HFFc6 (cell line): ENCODE measurements around the gene MOCOS. TPM values are rescaled to one million over a fixed set of nuclear protein-coding genes. Genes with fewer than 3 reads are reported as not detected.

Experiments used
- DNase-seq: peaks from one replicate; pipeline ENCODE4 v3.0.0-alpha.2; 2018
- H3K27ac Mint-ChIP-seq: 2 replicates; pipeline ENCODE4 v1.8.0; 2020; ENCODE audit warnings: mild to moderate bottlenecking, mixed read lengths
- H3K27me3 Mint-ChIP-seq: 2 replicates; pipeline ENCODE4 v1.8.0; 2021; ENCODE audit warnings: mild to moderate bottlenecking, moderate library complexity, mixed read lengths; ENCODE audit not compliant: insufficient read depth
- H3K36me3 Mint-ChIP-seq: 2 replicates; pipeline ENCODE4 v1.8.0; 2021; ENCODE audit warnings: low read depth, mixed read lengths
- H3K4me1 Mint-ChIP-seq: 2 replicates; pipeline ENCODE4 v1.8.0; 2020; ENCODE audit warnings: low read depth, mixed read lengths
- H3K4me3 Mint-ChIP-seq: 2 replicates; pipeline ENCODE4 v1.8.0; 2020; ENCODE audit warnings: mild to moderate bottlenecking, moderate library complexity, mixed read lengths
- H3K9me3 Mint-ChIP-seq: 2 replicates; pipeline ENCODE4 v1.8.0; 2020; ENCODE audit warnings: mild to moderate bottlenecking, mixed read lengths
- total RNA-seq, 6 experiments: library from RNA; stranded (reverse); fragmentation: NEBNext Ultra II Directional; extraction: Animal tissue kit (Norgen Biotek cat#: 25700); gene quantifications; 2 replicates in 1 of 6; 3 replicates in 5 of 6; pipeline ENCODE4 v1.2.3, GENCODE V29; 2021
- TF ChIP-seq, protein P1 (sequence below): fragments of 200-600 bp; sonication (generic); IDR thresholded peaks from 2 replicates; pipeline ENCODE4 v1.5.0; 2021; ENCODE audit warnings: antibody characterized with exemption, mild to moderate bottlenecking

Gene MOCOS
- total RNA-seq, 6 experiments from 2014 or later, result 1.7 to 3.0 (median 2.5) TPM

DNA sequence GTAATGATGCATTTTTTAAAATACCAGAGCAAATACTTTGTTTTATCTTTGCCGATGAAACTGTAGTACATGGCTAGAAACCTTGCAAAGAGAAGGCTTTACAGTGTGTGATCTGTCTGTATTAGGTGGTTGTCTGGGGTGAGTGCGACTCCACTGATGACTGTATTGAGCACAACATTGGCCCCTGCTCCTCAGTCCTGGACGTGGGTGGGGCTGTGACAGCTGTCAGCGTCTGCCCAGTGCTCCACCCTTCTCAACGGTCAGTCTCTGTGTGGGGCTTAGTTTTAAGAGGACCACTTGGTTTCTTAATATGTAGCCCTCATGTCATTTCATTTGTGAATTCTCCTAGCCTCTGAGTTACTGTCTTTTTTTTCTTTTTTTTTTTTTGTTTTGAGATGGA lies 17.4 kb upstream of the MOCOS start:
- no peak for DNase-seq
- TF ChIP-seq, protein P1, sequence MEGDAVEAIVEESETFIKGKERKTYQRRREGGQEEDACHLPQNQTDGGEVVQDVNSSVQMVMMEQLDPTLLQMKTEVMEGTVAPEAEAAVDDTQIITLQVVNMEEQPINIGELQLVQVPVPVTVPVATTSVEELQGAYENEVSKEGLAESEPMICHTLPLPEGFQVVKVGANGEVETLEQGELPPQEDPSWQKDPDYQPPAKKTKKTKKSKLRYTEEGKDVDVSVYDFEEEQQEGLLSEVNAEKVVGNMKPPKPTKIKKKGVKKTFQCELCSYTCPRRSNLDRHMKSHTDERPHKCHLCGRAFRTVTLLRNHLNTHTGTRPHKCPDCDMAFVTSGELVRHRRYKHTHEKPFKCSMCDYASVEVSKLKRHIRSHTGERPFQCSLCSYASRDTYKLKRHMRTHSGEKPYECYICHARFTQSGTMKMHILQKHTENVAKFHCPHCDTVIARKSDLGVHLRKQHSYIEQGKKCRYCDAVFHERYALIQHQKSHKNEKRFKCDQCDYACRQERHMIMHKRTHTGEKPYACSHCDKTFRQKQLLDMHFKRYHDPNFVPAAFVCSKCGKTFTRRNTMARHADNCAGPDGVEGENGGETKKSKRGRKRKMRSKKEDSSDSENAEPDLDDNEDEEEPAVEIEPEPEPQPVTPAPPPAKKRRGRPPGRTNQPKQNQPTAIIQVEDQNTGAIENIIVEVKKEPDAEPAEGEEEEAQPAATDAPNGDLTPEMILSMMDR, result no peak
- Mint-ChIP-seq H3K4me1 (0 out of 2 replicates have a peak, but pooled peaks cover 5% of the 10 kb centered on the region), H3K27me3 (no peaks in the 10 kb centered on the region), H3K36me3 (peaks cover 32% of the 10 kb centered on the region), H3K27ac (no peak overlapping the region), H3K9me3 (no peaks in the 10 kb centered on the region), H3K4me3 (no peak overlapping the region)

DNA sequence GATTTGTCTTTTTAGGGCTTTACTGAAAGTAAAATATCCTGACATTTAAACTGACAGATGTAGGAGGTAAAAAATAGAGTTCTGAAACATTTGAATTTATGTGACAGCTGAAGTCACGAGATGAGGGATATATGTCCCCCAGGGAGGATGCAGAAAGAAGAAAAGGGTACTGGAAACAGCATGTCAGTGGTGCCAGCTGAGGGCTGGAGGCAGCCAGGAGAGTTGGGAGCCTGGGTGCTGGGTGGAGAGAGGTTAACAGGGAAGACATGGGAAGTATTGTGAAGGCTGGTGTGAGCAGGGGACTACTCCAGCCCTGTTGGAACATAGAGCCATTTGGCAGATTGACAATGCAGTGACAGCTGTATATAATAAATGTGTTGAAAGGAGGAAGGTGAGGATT lies 11.8 kb upstream of the MOCOS start:
- Mint-ChIP-seq H3K27me3 (no peaks in the 10 kb centered on the region; the same call in none of the 2 replicates), H3K36me3 (peaks cover 25% of the 10 kb centered on the region), H3K27ac (no peak overlapping the region), H3K4me3 (no peak overlapping the region), H3K4me1 (peaks cover 6% of the 10 kb centered on the region; the same call in 1 of the 2 replicates), H3K9me3 (no peaks in the 10 kb centered on the region)
- DNase-seq, result no peak
- TF ChIP-seq, protein P1, result no peak

DNA sequence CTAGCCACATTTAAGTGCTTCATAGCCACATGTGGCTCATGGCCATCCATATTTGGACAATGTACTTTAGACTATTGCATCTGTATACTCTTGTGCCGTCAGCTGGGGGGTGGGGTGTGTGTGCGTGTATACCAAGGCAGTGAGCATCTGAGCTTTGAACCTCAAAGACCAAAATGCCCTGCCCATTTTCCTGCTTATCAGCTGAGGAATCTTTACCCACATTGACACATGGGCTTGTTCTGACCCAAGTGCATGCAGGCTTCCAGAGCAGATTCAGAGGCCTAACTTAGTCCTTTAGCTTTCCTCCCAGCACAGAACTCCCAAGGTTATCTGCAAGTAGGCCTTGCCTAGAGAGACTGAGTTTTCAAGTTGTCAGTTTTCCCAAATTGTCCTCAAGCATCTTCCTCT lies 11.1 kb upstream of the MOCOS start:
- peaks cover 25% of the 10 kb centered on the region for H3K36me3 Mint-ChIP-seq
- H3K9me3 Mint-ChIP-seq, result no peaks in the 10 kb centered on the region
- no peak overlapping the region for H3K4me3 Mint-ChIP-seq
- H3K4me1 Mint-ChIP-seq, result peaks cover 6% of the 10 kb centered on the region; the same call in 1 of the 2 replicates
- no peaks in the 10 kb centered on the region; the same call in none of the 2 replicates for H3K27me3 Mint-ChIP-seq
- TF ChIP-seq, protein P1, result no peak
- no peak for DNase-seq
- no peak overlapping the region for H3K27ac Mint-ChIP-seq

GRCh38 chr18:36176711-36177110 lies 10.6 kb upstream of the MOCOS start:
- TF ChIP-seq, protein P1, result no peak
- no peak for DNase-seq
- Mint-ChIP-seq H3K36me3 (peaks cover 22% of the 10 kb centered on the region), H3K9me3 (no peaks in the 10 kb centered on the region), H3K27ac (no peak overlapping the region), H3K4me3 (no peak overlapping the region), H3K27me3 (no peaks in the 10 kb centered on the region; the same call in none of the 2 replicates), H3K4me1 (peaks cover 6% of the 10 kb centered on the region; the same call in 1 of the 2 replicates)

- H3K9me3 Mint-ChIP-seq, result no peaks in the 10 kb centered on the region
- H3K36me3 Mint-ChIP-seq, result peaks cover 20% of the 10 kb centered on the region
- H3K27ac Mint-ChIP-seq, result no peak overlapping the region
These were observed 9.4 kb upstream of the MOCOS start for GRCh38 chr18:36177913-36178312.

More at GRCh38 chr18:36177913-36178312, 9.4 kb upstream of the MOCOS start:
- TF ChIP-seq, protein P1, result no peak
- no peak for DNase-seq
- Mint-ChIP-seq H3K27me3 (no peaks in the 10 kb centered on the region; the same call in none of the 2 replicates), H3K4me3 (no peak overlapping the region), H3K4me1 (peaks cover 6% of the 10 kb centered on the region; the same call in 1 of the 2 replicates)
